Peyer's patch (tissue), 4 donors: ENCODE results near the gene MINDY4.

ENCODE experiments used
- CTCF ChIP-seq, 6 experiments: fragments of 450-650 bp in 4 of 6; fragments of 200-600 bp in 2 of 6; sonication (generic) in 1 of 6; IDR thresholded peaks; one replicate each; pipeline ENCODE4 v1.5.1; 2017 to 2019; ENCODE audit warnings: antibody characterized with exemption in 6 of 6, mild to moderate bottlenecking in 3 of 6, moderate library complexity in 1 of 6
- POLR2A ChIP-seq, 2 donors: fragments of 450-650 bp; IDR thresholded peaks; one replicate each; pipeline ENCODE4 v1.5.1; 2017; ENCODE audit warnings: antibody characterized with exemption in 2 of 2, mild to moderate bottlenecking in 2 of 2, moderate library complexity in 2 of 2

- TF ChIP-seq CTCF (IDR thresholded peaks at IDR 0.05): no peak
- TF ChIP-seq POLR2A (IDR thresholded peaks at IDR 0.05): no peak
Observed at GRCh38 chr7:30790356-30790755, 19.1 kb downstream of the MINDY4 start.
